Neural progenitor cell (in vitro differentiated cells): ENCODE data around the gene CDA.

Experiments
- CTCF ChIP-seq: fragments of 200-600 bp; sonication (generic); IDR thresholded peaks from 2 replicates; pipeline ENCODE4 v1.5.1; 2017; ENCODE audit warnings: antibody characterized with exemption, mild to moderate bottlenecking
- EZH2phosphoT487 ChIP-seq: fragments of 200-600 bp; sonication (generic); IDR thresholded peaks from 2 replicates; pipeline ENCODE4 v1.6.1; 2017; ENCODE audit warnings: antibody characterized with exemption

GRCh38 chr1:20643080-20643479 is 54.2 kb downstream of the CDA start:
- TF ChIP-seq CTCF (no peak), EZH2phosphoT487 (no peak)
